Glomerular visceral epithelial cell (primary cell): Measurements from ENCODE around the gene CHMP4B.
A peak's percentile ranks its signal among the peaks of the same experiment; 100 is the strongest.

Experiments
- DNase-seq: peaks from one replicate; pipeline ENCODE4 v3.0.0-alpha.2; 2016; ENCODE audit errors: extremely low spot score

Gene CHMP4B

GRCh38 chr20:33820362-33820761 is 9.2 kb downstream of the CHMP4B start:
- no peak for DNase-seq

- DNase-seq = no peak
These were observed 10.2 kb downstream of the CHMP4B start for GRCh38 chr20:33821270-33821836.

GRCh38 chr20:33822423-33822822 is 11.3 kb downstream of the CHMP4B start:
- DNase-seq = no peak

GRCh38 chr20:33822991-33823390 is 11.8 kb downstream of the CHMP4B start:
- no peak for DNase-seq

GRCh38 chr20:33824852-33825251 is 13.7 kb downstream of the CHMP4B start:
- no peak for DNase-seq

GRCh38 chr20:33825340-33826269 is 14.5 kb downstream of the CHMP4B start:
- DNase-seq = no peak

GRCh38 chr20:33826270-33826897 is 15.2 kb downstream of the CHMP4B start:
- DNase-seq = no peak

GRCh38 chr20:33827109-33827508 is 16.0 kb downstream of the CHMP4B start:
- DNase-seq = no peak

- no peak for DNase-seq
These were observed 16.6 kb downstream of the CHMP4B start for GRCh38 chr20:33827634-33828325.

- DNase-seq = no peak
These were observed 17.2 kb downstream of the CHMP4B start for GRCh38 chr20:33828326-33828844.

GRCh38 chr20:33828967-33829560 is 17.9 kb downstream of the CHMP4B start:
- DNase-seq = no peak

- DNase-seq = no peak
These were observed 18.5 kb downstream of the CHMP4B start for GRCh38 chr20:33829636-33830035.

GRCh38 chr20:33830371-33830770 is 19.2 kb downstream of the CHMP4B start:
- DNase-seq = no peak

GRCh38 chr20:33832103-33832804 is 21.1 kb downstream of the CHMP4B start:
- peak; percentile 64 for DNase-seq

GRCh38 chr20:33833333-33833732 is 22.2 kb downstream of the CHMP4B start:
- no peak for DNase-seq

GRCh38 chr20:33835615-33836172 is 24.5 kb downstream of the CHMP4B start:
- DNase-seq = no peak

GRCh38 chr20:33836277-33836676 is 25.1 kb downstream of the CHMP4B start:
- DNase-seq = no peak

GRCh38 chr20:33837096-33837830 is 26.1 kb downstream of the CHMP4B start:
- no peak for DNase-seq

- no peak for DNase-seq
These were observed 27.1 kb downstream of the CHMP4B start for GRCh38 chr20:33838035-33838864.
